ENCODE measurements around the gene NRXN3. TPM values are rescaled to one million over a fixed set of nuclear protein-coding genes. Genes with fewer than 3 reads are reported as not detected.
A peak's percentile ranks its signal among the peaks of the same experiment; 100 is the strongest.

NRXN3 gene
- polyA plus RNA-seq, 1 of the 3 experiments (the other 2 are of a cell fraction), result 1.6 TPM

DNA sequence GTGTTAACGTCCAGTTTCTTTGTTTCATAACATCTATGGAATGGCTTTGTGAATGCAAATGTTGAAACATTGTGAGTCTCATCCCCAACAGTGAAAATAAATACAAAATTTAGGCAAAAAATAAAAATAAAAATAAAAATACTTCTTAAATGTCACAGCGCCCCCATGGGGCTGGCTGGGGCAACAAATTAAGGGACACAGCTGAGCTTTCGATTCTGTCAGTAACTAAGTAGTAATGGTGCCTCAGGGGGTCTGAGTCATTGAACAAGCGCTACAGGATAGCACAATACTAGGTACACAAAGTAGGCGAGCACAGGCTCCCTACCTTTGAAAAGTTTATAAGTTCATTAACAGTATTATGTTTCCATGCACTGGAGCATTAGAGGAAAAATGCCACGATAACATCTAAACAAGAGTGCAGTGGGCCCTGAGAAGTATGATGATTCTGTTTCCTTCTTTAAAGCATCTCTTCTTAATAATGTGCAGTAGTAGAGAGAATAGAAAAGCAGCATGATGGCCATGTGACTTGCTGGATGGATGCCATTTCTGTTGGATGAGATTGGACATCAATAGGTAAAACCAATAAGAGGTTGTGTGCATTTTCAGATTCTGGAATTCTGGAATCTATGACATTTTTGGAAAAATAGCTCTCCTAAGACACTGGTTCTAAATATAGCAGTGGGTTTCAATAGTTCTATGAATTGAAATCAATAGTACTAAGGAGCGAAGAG is 1374.0 kb downstream of the NRXN3 start:
- Histone ChIP-seq H3K79me2 (ENCODE audit: insufficient read depth) (no peaks in the 10 kb centered on the region), H3K27me3 (ENCODE audit: insufficient read depth) (no peaks in the 10 kb centered on the region), H3K4me2 (no peak overlapping the region), H4K20me1 (ENCODE audit: insufficient read depth) (no peaks in the 10 kb centered on the region), H3K4me1 (ENCODE audit: control insufficient read depth in 1 of 2, insufficient read depth in 2 of 2, low read depth in 1 of 2, low read length in 1 of 2) (0 out of 4 replicates have a peak, but pooled peaks cover 0 to 4% of the 10 kb centered on the region in 2 experiments), H3F3A (replicated peaks; ENCODE audit: insufficient read depth) (peaks cover 8% of the 10 kb centered on the region), H3K27ac (ENCODE audit: low read depth in 2 of 2, low read length in 1 of 2) (peak overlapping the region in 1 of 2 experiments; percentile 45; a peak in 2 of 4 replicates), H3K9me2 (no peaks in the 10 kb centered on the region), H3K9ac (no peak overlapping the region; the same call in 1 of the 2 replicates), H3K36me3 (replicated peaks in 1 of 2; ENCODE audit: control insufficient read depth in 1 of 2, insufficient read depth in 2 of 2, low read length in 1 of 2) (no peaks in the 10 kb centered on the region), H3K9me3 (no peaks in the 10 kb centered on the region), H2AFZ (ENCODE audit: low read depth) (no peak overlapping the region), H3K4me3 (ENCODE audit: low read depth in 2 of 2, low read length in 1 of 2) (no peak overlapping the region; a peak in 1 of 4 replicates)
- peak; percentile 1 for DNase-seq
- CTCF ChIA-PET, result interaction anchor here (1.2 to 2.8 kb wide), 7 partner anchors 10 to 576 kb away, joined by 3 to 19 read pairs (median 3); no protein-coding TSS in a partner anchor
- no peak for TF ChIP-seq NRF1 (IDR thresholded peaks at IDR 0.05; ENCODE audit: low read depth, low read length)
- no peak for TF ChIP-seq MXI1 (IDR thresholded peaks at IDR 0.05; ENCODE audit: low read depth, low read length)
- TF ChIP-seq, protein P1, sequence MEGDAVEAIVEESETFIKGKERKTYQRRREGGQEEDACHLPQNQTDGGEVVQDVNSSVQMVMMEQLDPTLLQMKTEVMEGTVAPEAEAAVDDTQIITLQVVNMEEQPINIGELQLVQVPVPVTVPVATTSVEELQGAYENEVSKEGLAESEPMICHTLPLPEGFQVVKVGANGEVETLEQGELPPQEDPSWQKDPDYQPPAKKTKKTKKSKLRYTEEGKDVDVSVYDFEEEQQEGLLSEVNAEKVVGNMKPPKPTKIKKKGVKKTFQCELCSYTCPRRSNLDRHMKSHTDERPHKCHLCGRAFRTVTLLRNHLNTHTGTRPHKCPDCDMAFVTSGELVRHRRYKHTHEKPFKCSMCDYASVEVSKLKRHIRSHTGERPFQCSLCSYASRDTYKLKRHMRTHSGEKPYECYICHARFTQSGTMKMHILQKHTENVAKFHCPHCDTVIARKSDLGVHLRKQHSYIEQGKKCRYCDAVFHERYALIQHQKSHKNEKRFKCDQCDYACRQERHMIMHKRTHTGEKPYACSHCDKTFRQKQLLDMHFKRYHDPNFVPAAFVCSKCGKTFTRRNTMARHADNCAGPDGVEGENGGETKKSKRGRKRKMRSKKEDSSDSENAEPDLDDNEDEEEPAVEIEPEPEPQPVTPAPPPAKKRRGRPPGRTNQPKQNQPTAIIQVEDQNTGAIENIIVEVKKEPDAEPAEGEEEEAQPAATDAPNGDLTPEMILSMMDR (IDR thresholded peaks at IDR 0.05), result peak; percentile 79
- TF ChIP-seq SMC3 (IDR thresholded peaks at IDR 0.05; ENCODE audit: low read depth, low read length), result peak; percentile 36
- TF ChIP-seq RAD21 (IDR thresholded peaks at IDR 0.05; ENCODE audit: low read length), result peak; percentile 61
- TF ChIP-seq, protein P2, sequence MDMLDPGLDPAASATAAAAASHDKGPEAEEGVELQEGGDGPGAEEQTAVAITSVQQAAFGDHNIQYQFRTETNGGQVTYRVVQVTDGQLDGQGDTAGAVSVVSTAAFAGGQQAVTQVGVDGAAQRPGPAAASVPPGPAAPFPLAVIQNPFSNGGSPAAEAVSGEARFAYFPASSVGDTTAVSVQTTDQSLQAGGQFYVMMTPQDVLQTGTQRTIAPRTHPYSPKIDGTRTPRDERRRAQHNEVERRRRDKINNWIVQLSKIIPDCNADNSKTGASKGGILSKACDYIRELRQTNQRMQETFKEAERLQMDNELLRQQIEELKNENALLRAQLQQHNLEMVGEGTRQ (IDR thresholded peaks at IDR 0.05; ENCODE audit: borderline replicate concordance, low read depth, low read length), result no peak
- POLR2A ChIA-PET, result no interaction called here
- 59% methylated on average over 7 of the region's 7 CpGs for WGBS (ENCODE audit: low lambda C conversion rate)

DNA sequence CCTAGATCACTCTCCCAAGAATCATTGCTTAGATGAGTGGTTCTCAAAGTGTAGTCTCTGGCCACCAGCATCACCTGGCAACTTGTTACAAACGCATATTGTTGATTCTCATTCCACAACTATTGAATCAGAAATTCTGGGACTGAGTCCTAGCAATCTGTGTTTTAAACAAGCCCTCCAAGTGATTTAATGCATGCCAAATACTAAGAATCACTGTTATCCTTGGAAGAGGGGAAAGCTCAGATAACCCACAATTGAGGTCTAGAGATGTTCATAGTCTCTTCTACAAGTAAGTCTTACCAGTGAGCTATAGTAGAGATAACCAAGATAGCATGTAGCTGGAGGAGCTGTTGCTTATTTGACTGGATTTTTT is 1374.5 kb downstream of the NRXN3 start:
- Histone ChIP-seq H2AFZ (ENCODE audit: low read depth) (no peak overlapping the region), H3F3A (replicated peaks; ENCODE audit: insufficient read depth) (peaks cover 8% of the 10 kb centered on the region), H3K79me2 (ENCODE audit: insufficient read depth) (no peaks in the 10 kb centered on the region), H3K4me3 (ENCODE audit: low read depth in 2 of 2, low read length in 1 of 2) (no peak overlapping the region), H3K27me3 (ENCODE audit: insufficient read depth) (no peaks in the 10 kb centered on the region), H3K36me3 (replicated peaks in 1 of 2; ENCODE audit: control insufficient read depth in 1 of 2, insufficient read depth in 2 of 2, low read length in 1 of 2) (no peaks in the 10 kb centered on the region), H4K20me1 (ENCODE audit: insufficient read depth) (no peaks in the 10 kb centered on the region), H3K9me2 (no peaks in the 10 kb centered on the region), H3K9me3 (no peaks in the 10 kb centered on the region), H3K4me2 (no peak overlapping the region), H3K27ac (ENCODE audit: low read depth in 2 of 2, low read length in 1 of 2) (peak overlapping the region in 1 of 2 experiments; percentile 45; a peak in 2 of 4 replicates), H3K9ac (no peak overlapping the region), H3K4me1 (ENCODE audit: control insufficient read depth in 1 of 2, insufficient read depth in 2 of 2, low read depth in 1 of 2, low read length in 1 of 2) (0 out of 4 replicates have a peak, but pooled peaks cover 0 to 4% of the 10 kb centered on the region in 2 experiments)
- no peak for DNase-seq
- WGBS (ENCODE audit: low lambda C conversion rate), result 8% methylated on average over 1 of the region's 1 CpG
- CTCF ChIA-PET, result interaction anchor here (0.6 to 2.8 kb wide), 5 partner anchors 10 to 69 kb away, joined by 3 to 19 read pairs (median 3); no protein-coding TSS in a partner anchor
- POLR2A ChIA-PET, result no interaction called here
- TF ChIP-seq YY1 (IDR thresholded peaks at IDR 0.05; ENCODE audit: low read depth), result no peak
- peak; percentile 36; the same call in 1 of the 2 replicates for TF ChIP-seq JUND (IDR thresholded peaks at IDR 0.05)
- 0 out of 4 replicates have a peak, but pooled peaks of 1 of the 2 experiments have one; percentile 17 for TF ChIP-seq EP300 (IDR thresholded peaks at IDR 0.05; ENCODE audit: borderline replicate concordance in 1 of 2, low read depth in 1 of 2, low read length in 1 of 2)
- TF ChIP-seq TEAD4 (IDR thresholded peaks at IDR 0.05; ENCODE audit: borderline replicate concordance, insufficient read depth), result peak; percentile 58; the same call in 1 of the 2 replicates
- no peak for TF ChIP-seq FOXJ3 (CRISPR knock-in tag; IDR thresholded peaks at IDR 0.05)
- TF ChIP-seq, protein P3, sequence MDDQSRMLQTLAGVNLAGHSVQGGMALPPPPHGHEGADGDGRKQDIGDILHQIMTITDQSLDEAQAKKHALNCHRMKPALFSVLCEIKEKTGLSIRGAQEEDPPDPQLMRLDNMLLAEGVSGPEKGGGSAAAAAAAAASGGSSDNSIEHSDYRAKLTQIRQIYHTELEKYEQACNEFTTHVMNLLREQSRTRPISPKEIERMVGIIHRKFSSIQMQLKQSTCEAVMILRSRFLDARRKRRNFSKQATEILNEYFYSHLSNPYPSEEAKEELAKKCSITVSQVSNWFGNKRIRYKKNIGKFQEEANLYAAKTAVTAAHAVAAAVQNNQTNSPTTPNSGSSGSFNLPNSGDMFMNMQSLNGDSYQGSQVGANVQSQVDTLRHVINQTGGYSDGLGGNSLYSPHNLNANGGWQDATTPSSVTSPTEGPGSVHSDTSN (IDR thresholded peaks at IDR 0.05), result peak; percentile 63
- peak; percentile 23; the same call in 1 of the 2 replicates for TF ChIP-seq FOSL2 (IDR thresholded peaks at IDR 0.05; ENCODE audit: borderline replicate concordance, low read depth)
- peak; percentile 65 for TF ChIP-seq NFIC (IDR thresholded peaks at IDR 0.05; ENCODE audit: borderline replicate concordance)
- peak; percentile 57 for TF ChIP-seq TCF12 (IDR thresholded peaks at IDR 0.05)

Measured in SK-N-SH (cell line).